GM21529 (cell line): Measurements from ENCODE around the gene P2RX6.
"Not testable (repeated sequence)": the region's sequence is repeated elsewhere in the genome, so short reads cannot be mapped to it uniquely, and the experiment has no call there.

Experiments used
- ATAC-seq: cut with Tn5 transposase; IDR thresholded peaks from one replicate; pipeline ENCODE4 v1.9.1; 2021; ENCODE audit not compliant: unreplicated experiment

The P2RX6 gene

GRCh38 chr22:21030621-21031544 is 15.9 kb downstream of the P2RX6 start:
- ATAC-seq = no peak

- ATAC-seq = no peak
These were observed 16.6 kb downstream of the P2RX6 start for GRCh38 chr22:21031545-21032036.

- no peak for ATAC-seq
These were observed 17.3 kb downstream of the P2RX6 start, which contains the start of gene SLC7A4 for GRCh38 chr22:21032037-21032867. Gene SLC7A4, minus strand, starts transcription at chr22:21032561. Its CDS starts 749 bp downstream, at chr22:21031812.

- ATAC-seq = no peak
These were observed 18.1 kb downstream of the P2RX6 start for GRCh38 chr22:21032868-21033688.

- ATAC-seq = no peak
These were observed 18.9 kb downstream of the P2RX6 start for GRCh38 chr22:21033895-21034294.

GRCh38 chr22:21034989-21035388 is 20.0 kb downstream of the P2RX6 start:
- ATAC-seq = no peak

GRCh38 chr22:21038405-21038804 is 23.4 kb downstream of the P2RX6 start:
- no peak for ATAC-seq

GRCh38 chr22:21039158-21039557 is 24.2 kb downstream of the P2RX6 start:
- not testable (repeated sequence) for ATAC-seq

- ATAC-seq = no peak
These were observed 27.0 kb downstream of the P2RX6 start for GRCh38 chr22:21041937-21042336.

GRCh38 chr22:21042978-21043859 is 28.3 kb downstream of the P2RX6 start:
- ATAC-seq = no peak

GRCh38 chr22:21043860-21044535 is 29.0 kb downstream of the P2RX6 start:
- ATAC-seq = no peak

- ATAC-seq = no peak
These were observed 30.1 kb downstream of the P2RX6 start for GRCh38 chr22:21044931-21045584.

- ATAC-seq = peak; percentile 83
These were observed 30.8 kb downstream of the P2RX6 start, which contains the start of gene LRRC74B for GRCh38 chr22:21045585-21046294. Gene LRRC74B, plus strand, starts transcription at chr22:21045946. Its CDS starts 41 bp downstream, at chr22:21045987.

GRCh38 chr22:21047035-21047661 is 32.2 kb downstream of the P2RX6 start:
- ATAC-seq = no peak

GRCh38 chr22:21047730-21048129 is 32.8 kb downstream of the P2RX6 start:
- no peak for ATAC-seq

- ATAC-seq = not testable (repeated sequence)
These were observed 33.5 kb downstream of the P2RX6 start for GRCh38 chr22:21048448-21048847.

- ATAC-seq = not testable (repeated sequence)
These were observed 34.0 kb downstream of the P2RX6 start for GRCh38 chr22:21048965-21049364.
